ENCODE measurements around the gene LMX1A. TPM values are rescaled to one million over a fixed set of nuclear protein-coding genes. Genes with fewer than 3 reads are reported as not detected.

Gene LMX1A
- total RNA-seq, 1 experiment from 2014 or later = not detected

- BruUV-seq (replicated peaks) = no TSS peak
- POLR2A ChIA-PET (ENCODE audit: low non-redundant PET) = no interaction called here
- Histone ChIP-seq H3K4me1 (ENCODE audit: insufficient read depth, low read length, poor library complexity, severe bottlenecking) (no peaks in the 10 kb centered on the region), H3K9me3 (ENCODE audit: low read depth, low read length, poor library complexity, severe bottlenecking) (no peaks in the 10 kb centered on the region), H3K4me3 (ENCODE audit: low read depth, low read length, poor library complexity, severe bottlenecking) (no peak overlapping the region), H3K27me3 (replicated peaks; ENCODE audit: insufficient read depth, low read depth, low read length, poor library complexity) (peaks cover 25% of the 10 kb centered on the region), H3K36me3 (ENCODE audit: insufficient read depth, low read length, poor library complexity, severe bottlenecking) (no peaks in the 10 kb centered on the region), H3K27ac (ENCODE audit: low read depth, low read length, poor library complexity, severe bottlenecking) (no peak overlapping the region)
- no peak for DNase-seq (ENCODE audit: low spot score)
- CTCF ChIA-PET = no interaction called here
- intact Hi-C loops (cut with micrococcal nuclease; ENCODE audit: unreplicated experiment) = no loop called here
- no peak for TF ChIP-seq EZH2 (IDR thresholded peaks at IDR 0.05; ENCODE audit: borderline replicate concordance, low read depth, low read length, poor library complexity, severe bottlenecking)
- TF ChIP-seq, protein P1, sequence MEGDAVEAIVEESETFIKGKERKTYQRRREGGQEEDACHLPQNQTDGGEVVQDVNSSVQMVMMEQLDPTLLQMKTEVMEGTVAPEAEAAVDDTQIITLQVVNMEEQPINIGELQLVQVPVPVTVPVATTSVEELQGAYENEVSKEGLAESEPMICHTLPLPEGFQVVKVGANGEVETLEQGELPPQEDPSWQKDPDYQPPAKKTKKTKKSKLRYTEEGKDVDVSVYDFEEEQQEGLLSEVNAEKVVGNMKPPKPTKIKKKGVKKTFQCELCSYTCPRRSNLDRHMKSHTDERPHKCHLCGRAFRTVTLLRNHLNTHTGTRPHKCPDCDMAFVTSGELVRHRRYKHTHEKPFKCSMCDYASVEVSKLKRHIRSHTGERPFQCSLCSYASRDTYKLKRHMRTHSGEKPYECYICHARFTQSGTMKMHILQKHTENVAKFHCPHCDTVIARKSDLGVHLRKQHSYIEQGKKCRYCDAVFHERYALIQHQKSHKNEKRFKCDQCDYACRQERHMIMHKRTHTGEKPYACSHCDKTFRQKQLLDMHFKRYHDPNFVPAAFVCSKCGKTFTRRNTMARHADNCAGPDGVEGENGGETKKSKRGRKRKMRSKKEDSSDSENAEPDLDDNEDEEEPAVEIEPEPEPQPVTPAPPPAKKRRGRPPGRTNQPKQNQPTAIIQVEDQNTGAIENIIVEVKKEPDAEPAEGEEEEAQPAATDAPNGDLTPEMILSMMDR (conservative IDR thresholded peaks at IDR 0.05; ENCODE audit: low read depth, low read length) = no peak
Measured at GRCh38 chr1:165228111-165228655, 128.3 kb downstream of the LMX1A start.

DNA sequence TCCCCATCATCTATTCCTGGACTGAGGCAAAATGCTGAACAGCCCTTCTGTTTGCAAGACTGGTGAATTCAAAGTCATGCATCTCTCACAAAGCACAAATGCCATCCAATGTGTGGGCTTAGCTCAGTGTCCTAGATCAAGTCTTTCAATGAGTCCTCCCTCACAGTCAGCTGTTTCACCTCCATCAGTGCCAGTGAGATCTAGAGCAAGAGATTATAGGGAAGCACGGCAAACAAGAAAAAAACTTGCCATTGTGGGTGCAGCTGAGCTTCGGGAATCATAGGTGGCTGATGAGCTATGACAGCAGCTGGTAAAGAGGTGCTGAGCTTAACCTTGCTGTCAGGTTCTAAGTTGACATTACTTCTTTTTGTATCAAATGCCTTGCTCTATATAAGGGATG is 130.2 kb downstream of the LMX1A start:
- intact Hi-C loops (cut with micrococcal nuclease; ENCODE audit: unreplicated experiment) = no loop called here
- no peaks in the 10 kb centered on the region for H3K36me3 ChIP-seq (ENCODE audit: insufficient read depth, low read length, poor library complexity, severe bottlenecking)
- POLR2A ChIA-PET (ENCODE audit: low non-redundant PET) = no interaction called here
- no peaks in the 10 kb centered on the region for H3K9me3 ChIP-seq (ENCODE audit: low read depth, low read length, poor library complexity, severe bottlenecking)
- no TSS peak for BruUV-seq (replicated peaks)
- no peak overlapping the region for H3K27ac ChIP-seq (ENCODE audit: low read depth, low read length, poor library complexity, severe bottlenecking)
- no peak for TF ChIP-seq EZH2 (IDR thresholded peaks at IDR 0.05; ENCODE audit: borderline replicate concordance, low read depth, low read length, poor library complexity, severe bottlenecking)
- TF ChIP-seq, protein P1 (conservative IDR thresholded peaks at IDR 0.05; ENCODE audit: low read depth, low read length) = no peak
- no peaks in the 10 kb centered on the region for H3K4me1 ChIP-seq (ENCODE audit: insufficient read depth, low read length, poor library complexity, severe bottlenecking)
- no peak for DNase-seq (ENCODE audit: low spot score)
- H3K4me3 ChIP-seq (ENCODE audit: low read depth, low read length, poor library complexity, severe bottlenecking) = no peak overlapping the region
- CTCF ChIA-PET = no interaction called here
- H3K27me3 ChIP-seq (replicated peaks; ENCODE audit: insufficient read depth, low read depth, low read length, poor library complexity) = peaks cover 7% of the 10 kb centered on the region

GRCh38 chr1:165225650-165226049 is 130.9 kb downstream of the LMX1A start:
- no peaks in the 10 kb centered on the region for H3K9me3 ChIP-seq (ENCODE audit: low read depth, low read length, poor library complexity, severe bottlenecking)
- no peak for DNase-seq (ENCODE audit: low spot score)
- intact Hi-C loops (cut with micrococcal nuclease; ENCODE audit: unreplicated experiment) = no loop called here
- peaks cover 4% of the 10 kb centered on the region for H3K27me3 ChIP-seq (replicated peaks; ENCODE audit: insufficient read depth, low read depth, low read length, poor library complexity)
- no peaks in the 10 kb centered on the region for H3K4me1 ChIP-seq (ENCODE audit: insufficient read depth, low read length, poor library complexity, severe bottlenecking)
- ChIA-PET CTCF (no interaction called here), POLR2A (ENCODE audit: low non-redundant PET) (no interaction called here)
- TF ChIP-seq, protein P1 (conservative IDR thresholded peaks at IDR 0.05; ENCODE audit: low read depth, low read length) = no peak
- TF ChIP-seq EZH2 (IDR thresholded peaks at IDR 0.05; ENCODE audit: borderline replicate concordance, low read depth, low read length, poor library complexity, severe bottlenecking) = no peak
- H3K27ac ChIP-seq (ENCODE audit: low read depth, low read length, poor library complexity, severe bottlenecking) = no peak overlapping the region
- no peak overlapping the region for H3K4me3 ChIP-seq (ENCODE audit: low read depth, low read length, poor library complexity, severe bottlenecking)
- no peaks in the 10 kb centered on the region for H3K36me3 ChIP-seq (ENCODE audit: insufficient read depth, low read length, poor library complexity, severe bottlenecking)
- BruUV-seq (replicated peaks) = no TSS peak
